ENCODE measurements around the gene SS18L1. TPM values are rescaled to one million over a fixed set of nuclear protein-coding genes. Genes with fewer than 3 reads are reported as not detected.

SS18L1 gene
- total RNA-seq, 4 donors from 2014 or later = 14.7 to 23.2 (median 22.1) TPM

GRCh38 chr20:62167474-62167873 is 23.9 kb downstream of the SS18L1 start:
- H3K9me3 ChIP-seq = no peaks in the 10 kb centered on the region
- no peak overlapping the region for H3K4me3 ChIP-seq
- no peak for DNase-seq
- H3K27me3 ChIP-seq = no peaks in the 10 kb centered on the region
- intact Hi-C loops (cut with DNase I; ENCODE audit: low total_unique reads) (no loop called here), in situ Hi-C loops (cut with MboI; ENCODE audit: low pct_ligation_motif_present in 1 of 4, low pct_unique_long_range_greater_than_20kb in 1 of 4, low sequenced_read_pairs in 3 of 4) (no loop called here)
- WGBS, 2 donors (ENCODE audit: low coverage in 1 of 2) = 93% methylated on average over 6 of the region's 6 CpGs; no CpG with 5 or more reads in 1 of the 2 donors
- peaks cover 0 to 19% (median 2%) of the 10 kb centered on the region in 4 donors for H3K36me3 ChIP-seq
- H3K4me1 ChIP-seq = no peaks in the 10 kb centered on the region
- no peak overlapping the region for H3K27ac ChIP-seq
- TF ChIP-seq CTCF (IDR thresholded peaks at IDR 0.05) (no peak), POLR2AphosphoS5 (IDR thresholded peaks at IDR 0.05) (no peak), POLR2A (IDR thresholded peaks at IDR 0.05) (no peak), EP300 (IDR thresholded peaks at IDR 0.05; ENCODE audit: low read depth) (no peak)

- intact Hi-C loops (cut with DNase I; ENCODE audit: low total_unique reads) = no loop called here
- in situ Hi-C loops (cut with MboI; ENCODE audit: low pct_ligation_motif_present in 1 of 4, low pct_unique_long_range_greater_than_20kb in 1 of 4, low sequenced_read_pairs in 3 of 4) = no loop called here
- WGBS, 2 donors (ENCODE audit: low coverage in 1 of 2) = 92 to 100% methylated on average over 1 to 4 of the region's 4 CpGs
- H3K4me1 ChIP-seq = no peaks in the 10 kb centered on the region
- H3K36me3 ChIP-seq = peaks cover 0 to 14% (median 2%) of the 10 kb centered on the region in 4 donors
- H3K27me3 ChIP-seq = no peaks in the 10 kb centered on the region
- H3K4me3 ChIP-seq = no peak overlapping the region
- no peak for TF ChIP-seq POLR2AphosphoS5 (IDR thresholded peaks at IDR 0.05)
- TF ChIP-seq CTCF (IDR thresholded peaks at IDR 0.05) = no peak
- no peak for TF ChIP-seq POLR2A (IDR thresholded peaks at IDR 0.05)
- no peak for TF ChIP-seq EP300 (IDR thresholded peaks at IDR 0.05; ENCODE audit: low read depth)
- DNase-seq = no peak
- H3K9me3 ChIP-seq = no peaks in the 10 kb centered on the region
- H3K27ac ChIP-seq = no peak overlapping the region
These were observed 24.5 kb downstream of the SS18L1 start for GRCh38 chr20:62168061-62168460.

GRCh38 chr20:62168890-62169435 is 25.4 kb downstream of the SS18L1 start:
- H3K27me3 ChIP-seq = no peaks in the 10 kb centered on the region
- no peak for DNase-seq
- no peak overlapping the region for H3K27ac ChIP-seq
- in situ Hi-C loops (cut with MboI; ENCODE audit: low pct_ligation_motif_present in 1 of 4, low pct_unique_long_range_greater_than_20kb in 1 of 4, low sequenced_read_pairs in 3 of 4) = no loop called here
- H3K36me3 ChIP-seq = peaks cover 0 to 12% (median 2%) of the 10 kb centered on the region in 4 donors
- no peaks in the 10 kb centered on the region for H3K9me3 ChIP-seq
- no peak for TF ChIP-seq POLR2A (IDR thresholded peaks at IDR 0.05)
- TF ChIP-seq EP300 (IDR thresholded peaks at IDR 0.05; ENCODE audit: low read depth) = no peak
- no peak for TF ChIP-seq CTCF (IDR thresholded peaks at IDR 0.05)
- no peak for TF ChIP-seq POLR2AphosphoS5 (IDR thresholded peaks at IDR 0.05)
- intact Hi-C loops (cut with DNase I; ENCODE audit: low total_unique reads) = no loop called here
- H3K4me3 ChIP-seq = no peak overlapping the region
- WGBS, 2 donors (ENCODE audit: low coverage in 1 of 2) = 80 to 95% methylated on average over 1 to 23 of the region's 23 CpGs
- no peaks in the 10 kb centered on the region for H3K4me1 ChIP-seq

GRCh38 chr20:62170536-62170935 is 27.0 kb downstream of the SS18L1 start:
- no peaks in the 10 kb centered on the region for H3K9me3 ChIP-seq
- no peak overlapping the region for H3K4me3 ChIP-seq
- no peak for TF ChIP-seq EP300 (IDR thresholded peaks at IDR 0.05; ENCODE audit: low read depth)
- no peak for TF ChIP-seq POLR2AphosphoS5 (IDR thresholded peaks at IDR 0.05)
- no peak for TF ChIP-seq POLR2A (IDR thresholded peaks at IDR 0.05)
- TF ChIP-seq CTCF (IDR thresholded peaks at IDR 0.05) = no peak
- no peaks in the 10 kb centered on the region for H3K27me3 ChIP-seq
- in situ Hi-C loops (cut with MboI; ENCODE audit: low pct_ligation_motif_present in 1 of 4, low pct_unique_long_range_greater_than_20kb in 1 of 4, low sequenced_read_pairs in 3 of 4) (no loop called here), intact Hi-C loops (cut with DNase I; ENCODE audit: low total_unique reads) (no loop called here)
- peaks cover 0 to 16% (median under 1%) of the 10 kb centered on the region in 4 donors for H3K36me3 ChIP-seq
- no peak for DNase-seq
- 87 to 94% methylated on average over 3 to 9 of the region's 9 CpGs for WGBS, 2 donors (ENCODE audit: low coverage in 1 of 2)
- H3K27ac ChIP-seq = no peak overlapping the region
- H3K4me1 ChIP-seq = no peaks in the 10 kb centered on the region
